Measurements from ENCODE around the gene RXRA.

DNA sequence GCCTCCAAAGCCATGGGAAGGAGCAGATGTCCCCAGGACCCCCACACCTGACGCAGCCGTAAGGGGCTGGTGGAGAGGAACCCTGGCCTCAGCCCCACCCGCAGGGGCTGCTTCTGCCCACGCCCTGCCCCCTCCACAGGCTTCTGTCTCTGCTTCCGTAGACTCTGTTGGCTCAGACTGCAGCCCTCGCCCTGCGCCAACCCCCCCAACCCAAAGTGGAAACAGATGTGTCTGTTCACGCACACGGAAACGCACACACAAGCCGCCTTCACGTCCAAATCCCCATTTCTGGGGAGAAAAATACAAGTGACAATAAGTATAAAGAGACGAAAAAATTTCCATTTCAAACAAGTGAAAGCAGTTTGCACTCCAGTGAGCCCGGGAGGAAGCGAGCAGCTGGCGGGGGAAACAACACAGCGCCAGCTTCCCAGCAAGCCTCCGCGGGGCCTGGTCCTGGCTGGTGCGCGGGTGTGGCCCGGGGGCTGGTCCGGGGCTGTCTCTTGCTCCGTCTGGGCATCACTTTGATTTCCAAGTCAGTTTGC, 32.6 kb upstream of the RXRA start:
- TF ChIP-seq, protein P1, sequence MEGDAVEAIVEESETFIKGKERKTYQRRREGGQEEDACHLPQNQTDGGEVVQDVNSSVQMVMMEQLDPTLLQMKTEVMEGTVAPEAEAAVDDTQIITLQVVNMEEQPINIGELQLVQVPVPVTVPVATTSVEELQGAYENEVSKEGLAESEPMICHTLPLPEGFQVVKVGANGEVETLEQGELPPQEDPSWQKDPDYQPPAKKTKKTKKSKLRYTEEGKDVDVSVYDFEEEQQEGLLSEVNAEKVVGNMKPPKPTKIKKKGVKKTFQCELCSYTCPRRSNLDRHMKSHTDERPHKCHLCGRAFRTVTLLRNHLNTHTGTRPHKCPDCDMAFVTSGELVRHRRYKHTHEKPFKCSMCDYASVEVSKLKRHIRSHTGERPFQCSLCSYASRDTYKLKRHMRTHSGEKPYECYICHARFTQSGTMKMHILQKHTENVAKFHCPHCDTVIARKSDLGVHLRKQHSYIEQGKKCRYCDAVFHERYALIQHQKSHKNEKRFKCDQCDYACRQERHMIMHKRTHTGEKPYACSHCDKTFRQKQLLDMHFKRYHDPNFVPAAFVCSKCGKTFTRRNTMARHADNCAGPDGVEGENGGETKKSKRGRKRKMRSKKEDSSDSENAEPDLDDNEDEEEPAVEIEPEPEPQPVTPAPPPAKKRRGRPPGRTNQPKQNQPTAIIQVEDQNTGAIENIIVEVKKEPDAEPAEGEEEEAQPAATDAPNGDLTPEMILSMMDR (IDR thresholded peaks at IDR 0.05) = no peak
- TF ChIP-seq POLR2A (IDR thresholded peaks at IDR 0.05) = no peak

Measured in tibial nerve (tissue), 3 donors.